KMS-11 (cell line): ENCODE data around the gene NBEAL1.
"Not testable (repeated sequence)": the region's sequence is repeated elsewhere in the genome, so short reads cannot be mapped to it uniquely, and the experiment has no call there.

ENCODE experiments used
- H2AFZ ChIP-seq: fragments of 200-600 bp; sonication (generic); 2 replicates; pipeline ENCODE4 v1.6.1; 2016; ENCODE audit warnings: antibody characterized with exemption, mixed run types, low read depth
- H3K27ac ChIP-seq: fragments of 200-600 bp; sonication (generic); 2 replicates; pipeline ENCODE4 v1.6.1; 2016; ENCODE audit warnings: mild to moderate bottlenecking, mixed run types
- H3K27me3 ChIP-seq: fragments of 200-600 bp; sonication (generic); 2 replicates; pipeline ENCODE4 v1.6.1; 2017; ENCODE audit warnings: mild to moderate bottlenecking, low read depth, mixed run types, moderate library complexity; ENCODE audit not compliant: insufficient read depth
- H3K36me3 ChIP-seq: fragments of 200-600 bp; sonication (generic); 2 replicates; pipeline ENCODE4 v1.6.1; 2017; ENCODE audit warnings: mild to moderate bottlenecking, mixed run types; ENCODE audit not compliant: insufficient read depth
- H3K4me1 ChIP-seq: fragments of 200-600 bp; sonication (generic); 2 replicates; pipeline ENCODE4 v1.6.1; 2016; ENCODE audit warnings: mild to moderate bottlenecking, low read depth, mixed run types; ENCODE audit not compliant: poor library complexity, severe bottlenecking
- H3K4me2 ChIP-seq: fragments of 200-600 bp; sonication (generic); 2 replicates; pipeline ENCODE4 v1.7.0; 2016; ENCODE audit warnings: mild to moderate bottlenecking, mixed run types
- H3K4me3 ChIP-seq: fragments of 200-600 bp; sonication (generic); IDR thresholded peaks from 2 replicates; pipeline ENCODE4 v1.6.1; 2017; ENCODE audit warnings: low read depth, low read length, mixed read lengths; ENCODE audit not compliant: insufficient read depth
- H3K79me2 ChIP-seq: fragments of 200-600 bp; sonication (generic); 2 replicates; pipeline ENCODE4 v1.6.1; 2016; ENCODE audit warnings: low read depth, mixed run types; ENCODE audit not compliant: insufficient read depth
- H3K9ac ChIP-seq: fragments of 200-600 bp; sonication (generic); 2 replicates; pipeline ENCODE4 v1.6.1; 2016; ENCODE audit warnings: mild to moderate bottlenecking, mixed run types
- H4K20me1 ChIP-seq: fragments of 200-600 bp; sonication (generic); 2 replicates; pipeline ENCODE4 v1.6.1; 2016; ENCODE audit warnings: mild to moderate bottlenecking, mixed run types; ENCODE audit not compliant: insufficient read depth
- TF ChIP-seq, protein P1 (sequence below): fragments of 200-600 bp; sonication (generic); conservative IDR thresholded peaks from 2 replicates; pipeline ENCODE4 v1.6.1; 2017; ENCODE audit warnings: low read depth, mild to moderate bottlenecking, antibody characterized with exemption, low read length, moderate library complexity, mixed read lengths

Gene NBEAL1

DNA sequence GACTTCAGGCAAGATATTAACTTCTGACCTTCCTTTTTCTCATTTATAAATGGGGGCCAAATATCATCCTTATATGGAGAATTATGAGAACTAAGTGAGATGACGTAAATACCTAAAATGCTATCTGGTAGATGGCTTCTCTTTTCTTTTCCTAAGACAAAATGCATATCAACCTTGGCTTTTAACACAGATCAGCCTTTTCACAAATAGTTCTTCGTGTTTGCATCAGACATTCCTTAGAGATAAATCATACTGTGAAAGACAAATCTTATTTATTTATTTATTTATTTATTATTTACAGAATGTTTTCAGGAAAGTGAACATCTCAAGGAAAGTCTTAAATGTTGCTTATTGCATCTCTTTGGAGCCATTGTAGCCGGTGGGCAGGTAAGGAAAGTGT, 62.8 kb downstream of the NBEAL1 start:
- Histone ChIP-seq H3K4me2 (no peak overlapping the region), H3K27ac (no peak overlapping the region)
- TF ChIP-seq, protein P1, sequence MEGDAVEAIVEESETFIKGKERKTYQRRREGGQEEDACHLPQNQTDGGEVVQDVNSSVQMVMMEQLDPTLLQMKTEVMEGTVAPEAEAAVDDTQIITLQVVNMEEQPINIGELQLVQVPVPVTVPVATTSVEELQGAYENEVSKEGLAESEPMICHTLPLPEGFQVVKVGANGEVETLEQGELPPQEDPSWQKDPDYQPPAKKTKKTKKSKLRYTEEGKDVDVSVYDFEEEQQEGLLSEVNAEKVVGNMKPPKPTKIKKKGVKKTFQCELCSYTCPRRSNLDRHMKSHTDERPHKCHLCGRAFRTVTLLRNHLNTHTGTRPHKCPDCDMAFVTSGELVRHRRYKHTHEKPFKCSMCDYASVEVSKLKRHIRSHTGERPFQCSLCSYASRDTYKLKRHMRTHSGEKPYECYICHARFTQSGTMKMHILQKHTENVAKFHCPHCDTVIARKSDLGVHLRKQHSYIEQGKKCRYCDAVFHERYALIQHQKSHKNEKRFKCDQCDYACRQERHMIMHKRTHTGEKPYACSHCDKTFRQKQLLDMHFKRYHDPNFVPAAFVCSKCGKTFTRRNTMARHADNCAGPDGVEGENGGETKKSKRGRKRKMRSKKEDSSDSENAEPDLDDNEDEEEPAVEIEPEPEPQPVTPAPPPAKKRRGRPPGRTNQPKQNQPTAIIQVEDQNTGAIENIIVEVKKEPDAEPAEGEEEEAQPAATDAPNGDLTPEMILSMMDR = no peak

DNA sequence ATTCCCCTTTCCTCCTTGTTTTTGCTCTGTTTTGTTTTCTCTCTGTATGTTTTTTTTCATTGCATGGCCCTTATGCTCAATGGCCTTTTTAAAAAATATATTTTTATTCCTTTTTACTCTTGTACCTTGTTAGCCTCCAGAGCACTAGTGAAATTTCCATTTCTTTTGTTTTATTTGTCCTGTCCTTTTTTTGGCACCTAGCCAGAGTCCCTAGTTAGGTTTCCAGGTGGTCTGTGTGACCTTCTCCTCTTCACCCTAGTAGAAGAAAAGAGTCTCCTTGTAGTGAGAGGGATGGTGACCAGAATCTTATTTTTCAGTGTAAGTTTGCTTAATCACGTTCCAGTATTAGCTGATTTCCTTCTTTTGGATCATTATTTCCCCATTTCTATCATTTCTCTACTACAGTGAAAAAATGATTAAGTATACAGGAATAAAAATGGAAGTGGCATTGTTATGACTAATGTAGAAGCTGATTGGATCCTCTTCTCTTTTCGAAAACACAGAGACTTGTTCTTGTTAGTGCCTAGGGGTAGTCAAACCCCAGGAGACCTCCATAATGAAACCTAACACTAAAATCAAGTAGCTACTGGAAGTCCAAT, 65.9 kb downstream of the NBEAL1 start:
- H3K9ac ChIP-seq = no peak overlapping the region
- H3K4me3 ChIP-seq = no peak overlapping the region
- no peak overlapping the region for H3K27ac ChIP-seq
- no peaks in the 10 kb centered on the region for H3K36me3 ChIP-seq
- TF ChIP-seq, protein P1 = no peak
- H2AFZ ChIP-seq = no peak overlapping the region
- no peaks in the 10 kb centered on the region for H3K79me2 ChIP-seq
- H4K20me1 ChIP-seq = no peaks in the 10 kb centered on the region
- no peak overlapping the region for H3K4me2 ChIP-seq
- no peaks in the 10 kb centered on the region for H3K27me3 ChIP-seq
- H3K4me1 ChIP-seq = peaks cover 5% of the 10 kb centered on the region

More for the DNA sequence above, 62.8 kb downstream of the NBEAL1 start:
- Histone ChIP-seq H2AFZ (no peak overlapping the region), H3K79me2 (no peaks in the 10 kb centered on the region), H4K20me1 (no peaks in the 10 kb centered on the region), H3K4me1 (no peaks in the 10 kb centered on the region), H3K4me3 (no peak overlapping the region), H3K9ac (no peak overlapping the region), H3K36me3 (no peaks in the 10 kb centered on the region), H3K27me3 (no peaks in the 10 kb centered on the region)

- Histone ChIP-seq H3K4me3 (no peak overlapping the region), H3K4me1 (peaks cover 5% of the 10 kb centered on the region), H3K9ac (no peak overlapping the region), H3K36me3 (no peaks in the 10 kb centered on the region), H3K27me3 (no peaks in the 10 kb centered on the region), H2AFZ (no peak overlapping the region), H3K79me2 (no peaks in the 10 kb centered on the region), H3K4me2 (no peak overlapping the region), H4K20me1 (no peaks in the 10 kb centered on the region), H3K27ac (no peak overlapping the region)
- TF ChIP-seq, protein P1 = no peak
Observed at GRCh38 chr2:203083328-203083727, 68.7 kb downstream of the NBEAL1 start.

GRCh38 chr2:203086381-203086780, 71.7 kb downstream of the NBEAL1 start:
- not testable (repeated sequence) for H3K4me2 ChIP-seq, H2AFZ ChIP-seq, H3K27ac ChIP-seq, H3K4me1 ChIP-seq, H3K9ac ChIP-seq, H3K79me2 ChIP-seq, H3K4me3 ChIP-seq, H4K20me1 ChIP-seq, H3K36me3 ChIP-seq, H3K27me3 ChIP-seq

GRCh38 chr2:203090721-203091120, 76.0 kb downstream of the NBEAL1 start:
- H3K9ac ChIP-seq, H3K27me3 ChIP-seq: not testable (repeated sequence)

More at GRCh38 chr2:203090721-203091120, 76.0 kb downstream of the NBEAL1 start:
- H3K79me2 ChIP-seq, H3K27ac ChIP-seq, H3K36me3 ChIP-seq, H4K20me1 ChIP-seq, H3K4me3 ChIP-seq, H3K4me1 ChIP-seq, H3K4me2 ChIP-seq, H2AFZ ChIP-seq: not testable (repeated sequence)
